SK-N-SH treated with all-trans-retinoic acid at 6 μM for 48 hours (cell line): Measurements from ENCODE around the gene RPLP2.

Experiments used
- ATAC-seq: fragments of 200-7000 bp; cut with Tn5 transposase; 3 replicates; pipeline ENCODE4 v1.9.1; 2020; ENCODE audit warnings: mild to moderate bottlenecking, moderate library complexity
- ARNTL ChIP-seq: fragments of 450-650 bp; formaldehyde crosslinking; IDR thresholded peaks from 2 replicates; pipeline ENCODE4 v1.5.0; 2020; ENCODE audit warnings: low read depth, mild to moderate bottlenecking, moderate library complexity, borderline replicate concordance
- BACH2 ChIP-seq: fragments of 250-450 bp; sonication (Bioruptor Pico); IDR thresholded peaks from 2 replicates; pipeline ENCODE4 v1.9.0; 2021; ENCODE audit warnings: mild to moderate bottlenecking, borderline replicate concordance
- CREB5 ChIP-seq: fragments of 250-450 bp; sonication (Bioruptor Pico); IDR thresholded peaks from 2 replicates; pipeline ENCODE4 v1.5.1; 2020; ENCODE audit warnings: low read depth, mild to moderate bottlenecking, moderate library complexity
- OSR1 ChIP-seq: fragments of 250-450 bp; sonication (Bioruptor Pico); IDR thresholded peaks from 2 replicates; pipeline ENCODE4 v1.8.0; 2022; ENCODE audit warnings: moderate library complexity, mild to moderate bottlenecking, inconsistent platforms
- PATZ1 ChIP-seq: fragments of 250-450 bp; sonication (Bioruptor Pico); IDR thresholded peaks from 2 replicates; pipeline ENCODE4 v1.8.0; 2020; ENCODE audit warnings: mild to moderate bottlenecking, moderate library complexity, borderline replicate concordance
- POU6F1 ChIP-seq: fragments of 250-450 bp; sonication (Bioruptor Pico); IDR thresholded peaks from 2 replicates; pipeline ENCODE4 v1.8.0; 2021; ENCODE audit warnings: low read depth, mild to moderate bottlenecking, moderate library complexity, borderline replicate concordance
- RARB ChIP-seq: fragments of 250-450 bp; sonication (Bioruptor Pico); IDR thresholded peaks from 2 replicates; pipeline ENCODE4 v1.8.0; 2021; ENCODE audit warnings: mild to moderate bottlenecking, moderate library complexity
- SNAI2 ChIP-seq: fragments of 250-450 bp; sonication (Bioruptor Pico); IDR thresholded peaks from 2 replicates; pipeline ENCODE4 v1.5.0; 2020; ENCODE audit warnings: mild to moderate bottlenecking, moderate library complexity
- TCF4 ChIP-seq: fragments of 250-450 bp; sonication (Bioruptor Pico); IDR thresholded peaks from 2 replicates; pipeline ENCODE4 v1.8.0; 2021; ENCODE audit warnings: mild to moderate bottlenecking, moderate library complexity, borderline replicate concordance
- TOX ChIP-seq: fragments of 250-450 bp; sonication (Bioruptor Pico); IDR thresholded peaks from 2 replicates; pipeline ENCODE4 v1.8.0; 2021; ENCODE audit warnings: mild to moderate bottlenecking, moderate library complexity, borderline replicate concordance
- TSHZ2 ChIP-seq: fragments of 250-450 bp; sonication (Bioruptor Pico); IDR thresholded peaks from 2 replicates; pipeline ENCODE4 v1.5.0; 2020; ENCODE audit warnings: mild to moderate bottlenecking, moderate library complexity
- ZC3H10 ChIP-seq: fragments of 250-450 bp; sonication (Bioruptor Pico); IDR thresholded peaks from 2 replicates; pipeline ENCODE4 v1.5.1; 2021; ENCODE audit warnings: mild to moderate bottlenecking, moderate library complexity
- ZFP3 ChIP-seq: fragments of 250-450 bp; sonication (Bioruptor Pico); IDR thresholded peaks from 2 replicates; pipeline ENCODE4 v1.5.0; 2020; ENCODE audit warnings: mild to moderate bottlenecking, moderate library complexity
- ZFP30 ChIP-seq: fragments of 450-650 bp; formaldehyde crosslinking; IDR thresholded peaks from 2 replicates; pipeline ENCODE4 v1.5.0; 2022; ENCODE audit warnings: mild to moderate bottlenecking, moderate library complexity
- ZNF565 ChIP-seq: fragments of 450-650 bp; formaldehyde crosslinking; conservative IDR thresholded peaks from 2 replicates; pipeline ENCODE4 v1.5.0; 2020; ENCODE audit warnings: low read depth, mild to moderate bottlenecking, moderate library complexity

The RPLP2 gene

GRCh38 chr11:855796-856195 lies 46.0 kb downstream of the RPLP2 start:
- TF ChIP-seq BACH2 (no peak), PATZ1 (no peak), OSR1 (no peak), ZC3H10 (CRISPR knock-in tag) (no peak), TSHZ2 (CRISPR knock-in tag) (no peak), SNAI2 (CRISPR knock-in tag) (no peak), ZNF565 (CRISPR knock-in tag) (no peak), TOX (no peak), POU6F1 (CRISPR knock-in tag) (no peak), ARNTL (no peak), ZFP3 (CRISPR knock-in tag) (no peak)
- ATAC-seq, result no peak

GRCh38 chr11:856397-856796 lies 46.6 kb downstream of the RPLP2 start:
- TF ChIP-seq ARNTL, result no peak
- TF ChIP-seq ZC3H10 (CRISPR knock-in tag), result no peak
- TF ChIP-seq CREB5 (CRISPR knock-in tag), result no peak
- TF ChIP-seq TOX, result no peak
- TF ChIP-seq ZNF565 (CRISPR knock-in tag), result no peak
- ATAC-seq, result no peak

- TF ChIP-seq ZNF565 (CRISPR knock-in tag) (no peak), OSR1 (no peak), SNAI2 (CRISPR knock-in tag) (no peak), PATZ1 (no peak), RARB (no peak), CREB5 (CRISPR knock-in tag) (no peak), TSHZ2 (CRISPR knock-in tag) (no peak), TCF4 (no peak), ZFP30 (CRISPR knock-in tag) (no peak)
- no peak for ATAC-seq
Measured at GRCh38 chr11:858053-858761, 48.4 kb downstream of the RPLP2 start.
